OCI-LY3 (cell line): Measurements from ENCODE around the gene ANAPC15.

Source experiments
- CTCF ChIP-seq: fragments of 200-600, 300-600 bp; sonication (generic); IDR thresholded peaks from 2 replicates; pipeline ENCODE4 v1.5.1; 2014; ENCODE audit warnings: antibody characterized with exemption, low read length, low read depth
- EZH2phosphoT487 ChIP-seq: fragments of 200-600 bp; shearing (Covaris generic); IDR thresholded peaks from 2 replicates; pipeline ENCODE4 v1.6.1; 2018; ENCODE audit warnings: antibody characterized with exemption, mixed run types, low read depth

DNA sequence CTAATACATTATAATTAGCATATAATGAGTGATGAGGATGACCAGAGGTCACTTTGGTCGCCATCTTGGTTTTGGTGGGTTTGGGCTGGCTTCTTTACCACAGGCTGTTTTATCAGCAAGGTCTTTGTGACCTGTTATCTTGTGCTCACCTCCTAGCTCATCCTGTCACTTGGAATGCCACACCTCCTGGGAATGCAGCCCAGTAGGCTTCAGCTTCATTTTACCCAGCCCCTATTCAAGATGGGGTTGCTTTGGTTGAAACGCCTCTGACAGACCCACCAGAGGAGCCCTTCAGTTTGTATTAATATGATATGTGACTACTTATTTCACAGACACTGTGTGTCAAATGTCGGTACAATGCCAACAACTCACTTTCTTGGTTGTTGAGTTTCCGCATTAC lies 43.3 kb upstream of the ANAPC15 start:
- no peak for TF ChIP-seq CTCF
- no peak for TF ChIP-seq EZH2phosphoT487
